ENCODE data around the gene ITSN1.

- TF ChIP-seq CTCF (IDR thresholded peaks at IDR 0.05) = no peak
- TF ChIP-seq POLR2A (IDR thresholded peaks at IDR 0.05) = no peak
These were observed 21.8 kb downstream of the ITSN1 start for GRCh38 chr21:33664135-33664534.

Measured in body of pancreas (tissue), 4 donors.